Measurements from ENCODE around the gene NEK10. TPM values are rescaled to one million over a fixed set of nuclear protein-coding genes. Genes with fewer than 3 reads are reported as not detected.

Gene NEK10
- total and polyA plus RNA-seq, 2 of the 13 experiments (the other 11 are each of a cell fraction or from before 2014, with no cell fraction given): 2.8 to 14.2 TPM

DNA sequence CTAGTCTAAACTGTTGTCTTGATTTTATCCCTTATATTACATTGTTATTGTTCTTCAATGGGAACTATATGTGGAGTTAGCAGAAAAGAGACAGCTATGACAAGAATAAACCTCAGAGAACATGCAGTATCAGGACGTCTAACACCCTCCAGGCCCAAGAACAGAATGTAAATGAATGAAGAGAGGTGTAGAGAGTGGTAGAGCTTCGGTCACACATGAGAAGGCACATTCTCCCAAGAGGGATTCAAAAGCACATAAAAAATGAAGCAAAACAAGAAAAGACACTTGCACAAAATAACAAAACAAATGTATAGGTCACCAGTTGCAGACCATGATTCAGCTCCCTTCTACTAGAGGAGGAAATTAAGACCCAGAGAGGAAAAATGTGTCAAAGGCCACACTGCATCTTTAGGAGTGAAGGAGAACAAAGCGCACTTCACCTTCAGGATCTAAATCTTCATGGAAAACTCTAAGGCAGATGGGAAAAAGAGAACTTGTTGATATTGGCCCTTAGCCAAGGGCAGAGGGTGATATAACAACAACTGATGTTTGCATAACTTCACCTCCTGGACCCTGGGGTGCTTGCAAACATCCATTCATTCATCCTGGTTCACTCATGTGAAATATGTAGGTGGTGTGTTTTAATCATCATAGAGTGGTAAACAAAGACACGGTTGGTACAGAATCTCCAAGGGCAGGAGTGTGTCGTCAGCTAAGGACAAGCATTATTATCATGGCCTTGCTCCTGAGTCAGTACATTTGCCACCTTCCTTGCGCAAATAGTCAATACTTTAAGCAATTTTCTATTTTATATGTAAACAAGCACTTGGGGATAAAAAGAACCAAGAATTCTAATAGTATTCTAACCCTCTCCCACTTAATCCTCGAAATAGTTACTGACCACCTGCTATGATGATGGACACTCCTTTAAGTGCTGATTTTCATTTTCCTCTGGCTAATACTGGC, 8.8 kb downstream of the NEK10 start (continued):
- TF ChIP-seq, protein P1, sequence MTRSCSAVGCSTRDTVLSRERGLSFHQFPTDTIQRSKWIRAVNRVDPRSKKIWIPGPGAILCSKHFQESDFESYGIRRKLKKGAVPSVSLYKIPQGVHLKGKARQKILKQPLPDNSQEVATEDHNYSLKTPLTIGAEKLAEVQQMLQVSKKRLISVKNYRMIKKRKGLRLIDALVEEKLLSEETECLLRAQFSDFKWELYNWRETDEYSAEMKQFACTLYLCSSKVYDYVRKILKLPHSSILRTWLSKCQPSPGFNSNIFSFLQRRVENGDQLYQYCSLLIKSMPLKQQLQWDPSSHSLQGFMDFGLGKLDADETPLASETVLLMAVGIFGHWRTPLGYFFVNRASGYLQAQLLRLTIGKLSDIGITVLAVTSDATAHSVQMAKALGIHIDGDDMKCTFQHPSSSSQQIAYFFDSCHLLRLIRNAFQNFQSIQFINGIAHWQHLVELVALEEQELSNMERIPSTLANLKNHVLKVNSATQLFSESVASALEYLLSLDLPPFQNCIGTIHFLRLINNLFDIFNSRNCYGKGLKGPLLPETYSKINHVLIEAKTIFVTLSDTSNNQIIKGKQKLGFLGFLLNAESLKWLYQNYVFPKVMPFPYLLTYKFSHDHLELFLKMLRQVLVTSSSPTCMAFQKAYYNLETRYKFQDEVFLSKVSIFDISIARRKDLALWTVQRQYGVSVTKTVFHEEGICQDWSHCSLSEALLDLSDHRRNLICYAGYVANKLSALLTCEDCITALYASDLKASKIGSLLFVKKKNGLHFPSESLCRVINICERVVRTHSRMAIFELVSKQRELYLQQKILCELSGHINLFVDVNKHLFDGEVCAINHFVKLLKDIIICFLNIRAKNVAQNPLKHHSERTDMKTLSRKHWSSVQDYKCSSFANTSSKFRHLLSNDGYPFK (CRISPR knock-in tag; IDR thresholded peaks at IDR 0.05; ENCODE audit: borderline replicate concordance): no peak
- no peak for TF ChIP-seq HNRNPH1 (optimal IDR thresholded peaks at IDR 0.05; ENCODE audit: low read depth, low read length)
- peak; percentile 77 for TF ChIP-seq ARNTL (CRISPR knock-in tag; IDR thresholded peaks at IDR 0.05)
- TF ChIP-seq BRCA1 (CRISPR knock-in tag; IDR thresholded peaks at IDR 0.05): 0 out of 2 replicates have a peak, but pooled peaks have one; percentile 66
- peak; percentile 95; the same call in 1 of the 2 replicates for TF ChIP-seq ZNF878 (CRISPR knock-in tag; IDR thresholded peaks at IDR 0.05)
- TF ChIP-seq ESRRA (CRISPR knock-in tag; IDR thresholded peaks at IDR 0.05; ENCODE audit: low read depth): no peak; the same call in 1 of the 2 replicates
- no peak for TF ChIP-seq ZC3H13 (CRISPR knock-in tag; IDR thresholded peaks at IDR 0.05)
- peak; percentile 24; the same call in 1 of the 2 replicates for TF ChIP-seq ZBTB7A (CRISPR knock-in tag; IDR thresholded peaks at IDR 0.05)
- TF ChIP-seq CBX1 (IDR thresholded peaks at IDR 0.05; ENCODE audit: low read depth): peak; percentile 18
- TF ChIP-seq RORA (CRISPR knock-in tag; IDR thresholded peaks at IDR 0.05): no peak
- TF ChIP-seq, protein P2, sequence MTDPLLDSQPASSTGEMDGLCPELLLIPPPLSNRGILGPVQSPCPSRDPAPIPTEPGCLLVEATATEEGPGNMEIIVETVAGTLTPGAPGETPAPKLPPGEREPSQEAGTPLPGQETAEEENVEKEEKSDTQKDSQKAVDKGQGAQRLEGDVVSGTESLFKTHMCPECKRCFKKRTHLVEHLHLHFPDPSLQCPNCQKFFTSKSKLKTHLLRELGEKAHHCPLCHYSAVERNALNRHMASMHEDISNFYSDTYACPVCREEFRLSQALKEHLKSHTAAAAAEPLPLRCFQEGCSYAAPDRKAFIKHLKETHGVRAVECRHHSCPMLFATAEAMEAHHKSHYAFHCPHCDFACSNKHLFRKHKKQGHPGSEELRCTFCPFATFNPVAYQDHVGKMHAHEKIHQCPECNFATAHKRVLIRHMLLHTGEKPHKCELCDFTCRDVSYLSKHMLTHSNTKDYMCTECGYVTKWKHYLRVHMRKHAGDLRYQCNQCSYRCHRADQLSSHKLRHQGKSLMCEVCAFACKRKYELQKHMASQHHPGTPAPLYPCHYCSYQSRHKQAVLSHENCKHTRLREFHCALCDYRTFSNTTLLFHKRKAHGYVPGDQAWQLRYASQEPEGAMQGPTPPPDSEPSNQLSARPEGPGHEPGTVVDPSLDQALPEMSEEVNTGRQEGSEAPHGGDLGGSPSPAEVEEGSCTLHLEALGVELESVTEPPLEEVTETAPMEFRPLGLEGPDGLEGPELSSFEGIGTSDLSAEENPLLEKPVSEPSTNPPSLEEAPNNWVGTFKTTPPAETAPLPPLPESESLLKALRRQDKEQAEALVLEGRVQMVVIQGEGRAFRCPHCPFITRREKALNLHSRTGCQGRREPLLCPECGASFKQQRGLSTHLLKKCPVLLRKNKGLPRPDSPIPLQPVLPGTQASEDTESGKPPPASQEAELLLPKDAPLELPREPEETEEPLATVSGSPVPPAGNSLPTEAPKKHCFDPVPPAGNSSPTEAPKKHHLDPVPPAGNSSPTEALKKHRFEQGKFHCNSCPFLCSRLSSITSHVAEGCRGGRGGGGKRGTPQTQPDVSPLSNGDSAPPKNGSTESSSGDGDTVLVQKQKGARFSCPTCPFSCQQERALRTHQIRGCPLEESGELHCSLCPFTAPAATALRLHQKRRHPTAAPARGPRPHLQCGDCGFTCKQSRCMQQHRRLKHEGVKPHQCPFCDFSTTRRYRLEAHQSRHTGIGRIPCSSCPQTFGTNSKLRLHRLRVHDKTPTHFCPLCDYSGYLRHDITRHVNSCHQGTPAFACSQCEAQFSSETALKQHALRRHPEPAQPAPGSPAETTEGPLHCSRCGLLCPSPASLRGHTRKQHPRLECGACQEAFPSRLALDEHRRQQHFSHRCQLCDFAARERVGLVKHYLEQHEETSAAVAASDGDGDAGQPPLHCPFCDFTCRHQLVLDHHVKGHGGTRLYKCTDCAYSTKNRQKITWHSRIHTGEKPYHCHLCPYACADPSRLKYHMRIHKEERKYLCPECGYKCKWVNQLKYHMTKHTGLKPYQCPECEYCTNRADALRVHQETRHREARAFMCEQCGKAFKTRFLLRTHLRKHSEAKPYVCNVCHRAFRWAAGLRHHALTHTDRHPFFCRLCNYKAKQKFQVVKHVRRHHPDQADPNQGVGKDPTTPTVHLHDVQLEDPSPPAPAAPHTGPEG (CRISPR knock-in tag; IDR thresholded peaks at IDR 0.05): 0 out of 2 replicates have a peak, but pooled peaks have one; percentile 35
- TF ChIP-seq, protein P3, sequence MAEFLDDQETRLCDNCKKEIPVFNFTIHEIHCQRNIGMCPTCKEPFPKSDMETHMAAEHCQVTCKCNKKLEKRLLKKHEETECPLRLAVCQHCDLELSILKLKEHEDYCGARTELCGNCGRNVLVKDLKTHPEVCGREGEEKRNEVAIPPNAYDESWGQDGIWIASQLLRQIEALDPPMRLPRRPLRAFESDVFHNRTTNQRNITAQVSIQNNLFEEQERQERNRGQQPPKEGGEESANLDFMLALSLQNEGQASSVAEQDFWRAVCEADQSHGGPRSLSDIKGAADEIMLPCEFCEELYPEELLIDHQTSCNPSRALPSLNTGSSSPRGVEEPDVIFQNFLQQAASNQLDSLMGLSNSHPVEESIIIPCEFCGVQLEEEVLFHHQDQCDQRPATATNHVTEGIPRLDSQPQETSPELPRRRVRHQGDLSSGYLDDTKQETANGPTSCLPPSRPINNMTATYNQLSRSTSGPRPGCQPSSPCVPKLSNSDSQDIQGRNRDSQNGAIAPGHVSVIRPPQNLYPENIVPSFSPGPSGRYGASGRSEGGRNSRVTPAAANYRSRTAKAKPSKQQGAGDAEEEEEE (CRISPR knock-in tag; IDR thresholded peaks at IDR 0.05; ENCODE audit: borderline replicate concordance): no peak; the same call in 1 of the 2 replicates
- TF ChIP-seq, protein P4, sequence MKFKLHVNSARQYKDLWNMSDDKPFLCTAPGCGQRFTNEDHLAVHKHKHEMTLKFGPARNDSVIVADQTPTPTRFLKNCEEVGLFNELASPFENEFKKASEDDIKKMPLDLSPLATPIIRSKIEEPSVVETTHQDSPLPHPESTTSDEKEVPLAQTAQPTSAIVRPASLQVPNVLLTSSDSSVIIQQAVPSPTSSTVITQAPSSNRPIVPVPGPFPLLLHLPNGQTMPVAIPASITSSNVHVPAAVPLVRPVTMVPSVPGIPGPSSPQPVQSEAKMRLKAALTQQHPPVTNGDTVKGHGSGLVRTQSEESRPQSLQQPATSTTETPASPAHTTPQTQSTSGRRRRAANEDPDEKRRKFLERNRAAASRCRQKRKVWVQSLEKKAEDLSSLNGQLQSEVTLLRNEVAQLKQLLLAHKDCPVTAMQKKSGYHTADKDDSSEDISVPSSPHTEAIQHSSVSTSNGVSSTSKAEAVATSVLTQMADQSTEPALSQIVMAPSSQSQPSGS (CRISPR knock-in tag; IDR thresholded peaks at IDR 0.05): peak; percentile 95
- TF ChIP-seq, protein P5, sequence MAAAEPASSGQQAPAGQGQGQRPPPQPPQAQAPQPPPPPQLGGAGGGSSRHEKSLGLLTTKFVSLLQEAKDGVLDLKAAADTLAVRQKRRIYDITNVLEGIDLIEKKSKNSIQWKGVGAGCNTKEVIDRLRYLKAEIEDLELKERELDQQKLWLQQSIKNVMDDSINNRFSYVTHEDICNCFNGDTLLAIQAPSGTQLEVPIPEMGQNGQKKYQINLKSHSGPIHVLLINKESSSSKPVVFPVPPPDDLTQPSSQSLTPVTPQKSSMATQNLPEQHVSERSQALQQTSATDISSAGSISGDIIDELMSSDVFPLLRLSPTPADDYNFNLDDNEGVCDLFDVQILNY (CRISPR knock-in tag; conservative IDR thresholded peaks at IDR 0.05): no peak
- TF ChIP-seq ZNF572 (CRISPR knock-in tag; IDR thresholded peaks at IDR 0.05): no peak

All from HepG2 (cell line).